Stimulated activated CD8-positive, alpha-beta memory T cell treated with anti-CD3 and anti-CD28 coated beads, Interleukin-2, amount 100 ng/mL, for 1 hour (primary cell): Measurements from ENCODE around the gene SH3GLB2.
"Not testable (repeated sequence)": the region's sequence is repeated elsewhere in the genome, so short reads cannot be mapped to it uniquely, and the experiment has no call there.

Experiments
- DNase-seq, 2 donors: peaks; one replicate each; pipeline ENCODE4 v3.0.0-alpha.2; 2020; ENCODE audit warnings: low read depth in 2 of 2

The SH3GLB2 gene

GRCh38 chr9:129054163-129054851 lies 26.2 kb upstream of the SH3GLB2 start:
- DNase-seq, result no peak

- DNase-seq, result no peak
Observed at GRCh38 chr9:129053020-129053419, 24.9 kb upstream of the SH3GLB2 start.

GRCh38 chr9:129052592-129052991 lies 24.5 kb upstream of the SH3GLB2 start:
- no peak for DNase-seq

GRCh38 chr9:129042016-129042415 lies 13.9 kb upstream of the SH3GLB2 start:
- DNase-seq, result no peak

- no peak for DNase-seq
Observed at GRCh38 chr9:129040113-129040643, 12.0 kb upstream of the SH3GLB2 start.

GRCh38 chr9:129038109-129038852 lies 10.2 kb upstream of the SH3GLB2 start:
- no peak for DNase-seq

GRCh38 chr9:129037767-129038098 lies 9.6 kb upstream of the SH3GLB2 start:
- DNase-seq, result no peak

- DNase-seq, result no peak
Observed at GRCh38 chr9:129036923-129037766, 9.0 kb upstream of the SH3GLB2 start.

- DNase-seq, result peak; percentile 85 to 90
Observed at GRCh38 chr9:129036241-129036922, 8.3 kb upstream of the SH3GLB2 start, which contains the start of gene MIGA2. Gene MIGA2 (plus strand): TSS chr9:129036626. CDS start chr9:129040595, 3,969 bp downstream.

GRCh38 chr9:129035838-129036237 lies 7.7 kb upstream of the SH3GLB2 start:
- not testable (repeated sequence) for DNase-seq

- DNase-seq, result no peak
Observed at GRCh38 chr9:129033216-129033615, 5.1 kb upstream of the SH3GLB2 start.

GRCh38 chr9:129032541-129033159 lies 4.5 kb upstream of the SH3GLB2 start:
- DNase-seq, result no peak

GRCh38 chr9:129031514-129031913 lies 3.4 kb upstream of the SH3GLB2 start:
- DNase-seq, result no peak

- no peak for DNase-seq
Observed at GRCh38 chr9:129030191-129030590, 2.1 kb upstream of the SH3GLB2 start.

GRCh38 chr9:129027685-129028191 lies 393 bp downstream of the SH3GLB2 start:
- no peak for DNase-seq

- no peak for DNase-seq
Observed at GRCh38 chr9:129027224-129027684, 877 bp downstream of the SH3GLB2 start.

GRCh38 chr9:129026442-129027223 lies 1.5 kb downstream of the SH3GLB2 start:
- DNase-seq, result no peak

GRCh38 chr9:129023908-129024233 lies 4.3 kb downstream of the SH3GLB2 start:
- no peak for DNase-seq

- DNase-seq, result no peak
Observed at GRCh38 chr9:129023036-129023907, 4.9 kb downstream of the SH3GLB2 start.
